ENCODE measurements around the gene TUBB6. TPM values are rescaled to one million over a fixed set of nuclear protein-coding genes. Genes with fewer than 3 reads are reported as not detected.

The TUBB6 gene
- total and polyA plus RNA-seq, 12 donors: 15.7 to 90.8 (median 39.5) TPM

DNA sequence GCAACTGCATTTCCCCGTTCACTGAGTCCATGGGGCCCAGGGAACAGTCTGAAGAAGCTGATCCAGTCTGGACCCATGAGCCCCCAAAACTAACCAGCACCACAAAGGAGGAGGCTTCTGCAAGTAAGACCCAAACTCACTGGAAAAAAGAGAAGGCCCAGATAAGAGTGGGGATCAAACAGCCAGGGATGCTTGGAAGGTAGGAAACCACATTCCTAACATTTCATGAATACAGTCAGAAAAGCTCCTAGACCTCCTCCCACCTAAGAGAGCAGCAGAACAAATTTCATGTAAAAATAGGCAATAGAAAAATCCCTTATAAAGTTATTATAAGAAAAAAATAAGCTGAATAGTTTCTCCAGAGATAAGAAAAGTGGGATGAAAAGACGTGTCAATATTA lies 30.3 kb downstream of the TUBB6 start:
- no peak for DNase-seq
- H3K27me3 ChIP-seq: no peaks in the 10 kb centered on the region
- intact Hi-C loops (cut with DNase I): no loop called here
- H3K36me3 ChIP-seq (replicated peaks in 1 of 2): peaks cover 0 to 47% of the 10 kb centered on the region in 2 donors
- H3K9me3 ChIP-seq (replicated peaks in 1 of 3): no peaks in the 10 kb centered on the region
- H3K27ac ChIP-seq: no peak overlapping the region
- H3K4me3 ChIP-seq: no peak overlapping the region
- TF ChIP-seq POLR2A (IDR thresholded peaks at IDR 0.05): no peak
- TF ChIP-seq, protein P1, sequence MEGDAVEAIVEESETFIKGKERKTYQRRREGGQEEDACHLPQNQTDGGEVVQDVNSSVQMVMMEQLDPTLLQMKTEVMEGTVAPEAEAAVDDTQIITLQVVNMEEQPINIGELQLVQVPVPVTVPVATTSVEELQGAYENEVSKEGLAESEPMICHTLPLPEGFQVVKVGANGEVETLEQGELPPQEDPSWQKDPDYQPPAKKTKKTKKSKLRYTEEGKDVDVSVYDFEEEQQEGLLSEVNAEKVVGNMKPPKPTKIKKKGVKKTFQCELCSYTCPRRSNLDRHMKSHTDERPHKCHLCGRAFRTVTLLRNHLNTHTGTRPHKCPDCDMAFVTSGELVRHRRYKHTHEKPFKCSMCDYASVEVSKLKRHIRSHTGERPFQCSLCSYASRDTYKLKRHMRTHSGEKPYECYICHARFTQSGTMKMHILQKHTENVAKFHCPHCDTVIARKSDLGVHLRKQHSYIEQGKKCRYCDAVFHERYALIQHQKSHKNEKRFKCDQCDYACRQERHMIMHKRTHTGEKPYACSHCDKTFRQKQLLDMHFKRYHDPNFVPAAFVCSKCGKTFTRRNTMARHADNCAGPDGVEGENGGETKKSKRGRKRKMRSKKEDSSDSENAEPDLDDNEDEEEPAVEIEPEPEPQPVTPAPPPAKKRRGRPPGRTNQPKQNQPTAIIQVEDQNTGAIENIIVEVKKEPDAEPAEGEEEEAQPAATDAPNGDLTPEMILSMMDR (IDR thresholded peaks at IDR 0.05): no peak
- no peaks in the 10 kb centered on the region for H3K4me1 ChIP-seq (replicated peaks in 1 of 2)
- WGBS, 4 donors: 90 to 94% (median 92%) methylated on average over 2 of the region's 2 CpGs

DNA sequence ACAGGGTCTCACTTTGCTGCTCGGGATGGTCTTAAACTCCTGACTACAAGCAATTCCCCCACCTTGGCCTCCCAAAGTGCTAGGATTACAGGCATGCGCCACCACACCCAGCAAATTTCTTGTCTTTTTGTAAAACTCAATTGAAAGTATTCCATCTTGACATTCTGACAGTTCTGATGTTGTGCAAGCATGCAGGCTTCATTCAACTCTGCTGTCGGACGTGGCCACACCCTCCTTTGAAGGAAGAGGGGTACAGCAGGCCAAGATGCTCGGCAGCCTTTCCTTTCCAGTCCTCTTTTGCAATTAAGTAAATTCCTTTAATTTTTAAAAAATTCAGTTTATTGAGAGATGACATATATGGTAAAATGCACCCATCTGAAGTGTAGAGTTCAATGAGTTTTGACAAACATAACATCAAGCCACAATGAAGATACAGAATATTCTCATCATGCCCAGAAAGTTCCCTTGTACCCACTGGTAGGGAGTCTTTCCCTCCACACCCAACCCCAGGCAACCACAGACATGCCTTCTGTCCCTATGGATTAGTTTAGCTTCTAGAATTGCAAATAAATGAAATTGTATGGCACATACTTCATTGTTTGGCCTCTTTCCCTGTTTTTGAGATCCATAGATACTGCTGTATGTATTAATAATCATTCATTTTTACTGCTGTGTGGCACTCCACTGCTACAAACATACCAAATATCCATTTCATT lies 33.1 kb downstream of the TUBB6 start:
- TF ChIP-seq, protein P1 (IDR thresholded peaks at IDR 0.05): no peak
- TF ChIP-seq POLR2A (IDR thresholded peaks at IDR 0.05): no peak
- no peak for DNase-seq
- Histone ChIP-seq H3K27me3 (no peaks in the 10 kb centered on the region), H3K4me3 (no peak overlapping the region), H3K9me3 (replicated peaks in 1 of 3) (no peaks in the 10 kb centered on the region), H3K36me3 (replicated peaks in 1 of 2) (peaks cover 0 to 60% of the 10 kb centered on the region in 2 donors), H3K4me1 (replicated peaks in 1 of 2) (no peaks in the 10 kb centered on the region), H3K27ac (no peak overlapping the region)
- intact Hi-C loops (cut with DNase I): no loop called here
- WGBS, 4 donors: 87 to 98% (median 92%) methylated on average over 5 of the region's 5 CpGs

DNA sequence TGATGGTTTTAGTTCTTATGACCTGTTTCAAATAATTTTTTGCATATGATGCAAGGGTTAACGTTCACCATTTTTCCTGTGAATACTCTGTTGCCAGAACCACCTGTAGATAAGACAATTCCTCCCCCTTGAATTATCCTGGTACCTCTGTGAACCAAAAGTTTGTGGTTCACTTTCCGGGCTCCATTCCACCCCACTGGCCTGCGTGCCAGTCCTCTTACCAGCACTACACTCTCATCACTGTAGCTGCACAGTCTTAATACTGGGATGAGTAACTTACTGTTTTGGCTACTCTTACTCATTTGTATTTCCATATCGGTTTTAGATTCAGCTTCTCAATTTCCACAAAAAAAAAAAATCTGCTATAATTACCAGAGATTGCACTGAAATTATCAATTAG lies 34.6 kb downstream of the TUBB6 start:
- Histone ChIP-seq H3K4me3 (no peak overlapping the region), H3K4me1 (replicated peaks in 1 of 2) (no peaks in the 10 kb centered on the region), H3K27me3 (no peaks in the 10 kb centered on the region), H3K27ac (no peak overlapping the region), H3K9me3 (replicated peaks in 1 of 3) (no peaks in the 10 kb centered on the region), H3K36me3 (replicated peaks in 1 of 2) (peaks cover 0 to 74% of the 10 kb centered on the region in 2 donors)
- intact Hi-C loops (cut with DNase I): no loop called here
- TF ChIP-seq, protein P1 (IDR thresholded peaks at IDR 0.05): no peak
- TF ChIP-seq POLR2A (IDR thresholded peaks at IDR 0.05): no peak
- DNase-seq: no peak
- 91 to 94% (median 93%) methylated on average over 4 of the region's 4 CpGs for WGBS, 4 donors

DNA sequence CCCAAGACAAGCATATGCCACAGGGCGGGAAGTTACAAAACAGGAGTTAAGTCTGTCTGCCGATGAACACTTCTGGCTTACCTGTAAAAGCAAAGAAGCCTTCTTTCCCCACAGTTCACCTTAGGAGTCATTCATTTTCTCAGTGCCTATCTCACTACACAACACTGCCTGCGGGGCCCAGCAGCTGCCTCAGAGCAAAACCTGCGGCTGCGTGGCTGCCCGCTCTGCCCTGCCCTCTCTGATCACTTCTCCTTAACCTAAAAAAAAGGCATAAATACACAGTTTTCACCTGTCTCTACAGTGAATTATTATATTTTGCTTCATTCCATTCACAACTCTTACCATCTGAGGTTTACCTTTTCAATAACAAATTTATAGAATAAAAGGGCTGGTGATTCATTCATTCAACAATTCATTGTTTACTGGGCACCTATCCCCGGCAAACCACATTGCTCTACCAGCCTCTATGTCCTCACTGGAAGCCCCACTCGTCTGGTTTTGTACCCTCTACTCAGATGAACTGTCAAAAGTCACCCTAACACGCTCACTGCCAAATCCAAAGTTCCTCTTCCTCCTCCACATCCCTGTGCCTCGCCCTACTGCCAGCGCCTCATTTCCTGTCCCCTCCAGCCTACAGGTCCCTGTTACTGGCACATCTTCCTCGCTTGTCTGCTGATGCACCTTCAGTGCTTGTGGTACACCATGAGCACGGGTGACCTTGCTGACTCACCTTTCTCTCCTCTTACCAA lies 37.6 kb downstream of the TUBB6 start:
- peaks cover 0 to 85% of the 10 kb centered on the region in 2 donors for H3K36me3 ChIP-seq (replicated peaks in 1 of 2)
- TF ChIP-seq POLR2A (IDR thresholded peaks at IDR 0.05): no peak
- TF ChIP-seq, protein P1 (IDR thresholded peaks at IDR 0.05): no peak
- no peak overlapping the region for H3K27ac ChIP-seq
- 86 to 93% (median 88%) methylated on average over 13 of the region's 13 CpGs for WGBS, 4 donors
- no peak for DNase-seq
- no peaks in the 10 kb centered on the region for H3K4me1 ChIP-seq (replicated peaks in 1 of 2)
- H3K4me3 ChIP-seq: no peak overlapping the region
- no peaks in the 10 kb centered on the region for H3K9me3 ChIP-seq (replicated peaks in 1 of 3)
- H3K27me3 ChIP-seq: no peaks in the 10 kb centered on the region
- intact Hi-C loops (cut with DNase I): no loop called here
